HS-5 (cell line): ENCODE results near the gene FXYD5.
"Not testable (repeated sequence)": the region's sequence is repeated elsewhere in the genome, so short reads cannot be mapped to it uniquely, and the experiment has no call there.

Experiments
- DNase-seq: peaks from one replicate; pipeline ENCODE4 v3.0.0-alpha.2; 2012; ENCODE audit warnings: low read depth

FXYD5 gene

DNA sequence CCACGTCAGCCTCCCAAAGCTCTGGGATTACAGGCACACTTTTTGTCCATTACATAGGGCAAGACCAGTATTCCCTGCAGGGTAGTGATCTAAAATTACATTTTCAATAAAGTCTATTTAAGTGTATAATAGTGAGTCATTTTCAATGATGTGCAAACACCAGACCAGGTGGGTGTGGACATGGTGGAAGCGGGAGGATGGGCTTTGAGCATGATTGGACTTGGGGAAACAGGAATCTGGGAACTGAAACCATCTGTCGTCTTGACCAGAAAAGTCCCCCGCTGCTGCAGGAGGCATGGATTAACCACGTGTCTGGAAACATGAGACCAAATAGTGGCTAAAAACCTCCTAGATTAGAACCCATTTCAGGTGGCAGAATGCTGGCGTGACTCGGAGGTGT lies 34.0 kb upstream of the FXYD5 start:
- DNase-seq = peak; percentile 55

DNA sequence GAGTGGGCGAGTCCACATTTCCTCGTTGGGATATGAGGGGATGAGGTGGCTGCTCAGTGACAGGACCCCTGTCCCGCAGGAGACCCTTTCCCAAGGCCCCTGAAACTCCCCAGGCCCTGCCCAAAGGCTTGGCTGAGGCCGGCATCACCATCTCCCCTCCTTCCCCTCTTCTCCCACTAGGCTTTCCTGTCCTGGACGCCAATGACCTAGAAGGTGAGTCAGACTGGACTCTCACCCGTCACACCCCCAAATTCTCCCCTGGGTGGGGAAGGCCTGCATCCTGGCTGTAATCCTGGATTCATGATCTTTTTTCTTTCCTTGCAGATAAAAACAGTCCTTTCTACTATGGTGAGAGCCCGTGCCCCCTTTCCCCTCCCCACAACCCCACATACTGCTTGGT lies 33.6 kb upstream of the FXYD5 start:
- DNase-seq = no peak

DNA sequence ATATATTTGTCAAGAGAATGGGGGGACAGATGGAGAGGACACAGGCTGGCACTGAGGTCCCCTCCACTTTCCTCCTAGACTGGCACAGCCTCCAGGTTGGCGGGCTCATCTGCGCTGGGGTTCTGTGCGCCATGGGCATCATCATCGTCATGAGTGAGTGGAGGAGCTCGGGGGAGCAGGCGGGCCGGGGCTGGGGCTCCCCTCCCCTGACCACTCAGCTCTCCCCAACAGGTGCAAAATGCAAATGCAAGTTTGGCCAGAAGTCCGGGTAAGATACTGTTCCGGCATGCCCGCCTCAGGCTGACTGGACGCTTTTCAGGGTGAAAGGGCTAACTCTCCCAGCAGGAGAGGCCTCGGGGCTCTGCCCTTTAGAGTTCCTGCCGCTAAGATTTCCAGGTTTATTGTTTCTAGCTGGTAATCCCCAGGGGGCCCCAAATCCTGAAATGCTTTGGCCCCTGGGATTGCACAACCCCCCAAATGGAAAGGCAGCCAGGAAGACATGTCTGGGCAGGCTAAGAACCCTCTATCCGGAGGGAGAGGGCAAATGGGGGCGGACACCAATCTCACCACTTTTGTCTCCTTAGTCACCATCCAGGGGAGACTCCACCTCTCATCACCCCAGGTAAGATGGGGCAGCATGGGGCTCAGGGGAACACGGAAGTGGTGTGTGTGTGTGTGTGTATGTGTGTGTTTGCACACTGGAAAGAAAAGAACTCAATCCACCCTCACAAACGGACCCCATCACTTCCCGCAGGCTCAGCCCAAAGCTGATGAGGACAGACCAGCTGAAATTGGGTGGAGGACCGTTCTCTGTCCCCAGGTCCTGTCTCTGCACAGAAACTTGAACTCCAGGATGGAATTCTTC lies 31.6 kb upstream of the FXYD5 start:
- no peak for DNase-seq

- DNase-seq = no peak
Measured at GRCh38 chr19:35123573-35123972, 31.0 kb upstream of the FXYD5 start.

DNA sequence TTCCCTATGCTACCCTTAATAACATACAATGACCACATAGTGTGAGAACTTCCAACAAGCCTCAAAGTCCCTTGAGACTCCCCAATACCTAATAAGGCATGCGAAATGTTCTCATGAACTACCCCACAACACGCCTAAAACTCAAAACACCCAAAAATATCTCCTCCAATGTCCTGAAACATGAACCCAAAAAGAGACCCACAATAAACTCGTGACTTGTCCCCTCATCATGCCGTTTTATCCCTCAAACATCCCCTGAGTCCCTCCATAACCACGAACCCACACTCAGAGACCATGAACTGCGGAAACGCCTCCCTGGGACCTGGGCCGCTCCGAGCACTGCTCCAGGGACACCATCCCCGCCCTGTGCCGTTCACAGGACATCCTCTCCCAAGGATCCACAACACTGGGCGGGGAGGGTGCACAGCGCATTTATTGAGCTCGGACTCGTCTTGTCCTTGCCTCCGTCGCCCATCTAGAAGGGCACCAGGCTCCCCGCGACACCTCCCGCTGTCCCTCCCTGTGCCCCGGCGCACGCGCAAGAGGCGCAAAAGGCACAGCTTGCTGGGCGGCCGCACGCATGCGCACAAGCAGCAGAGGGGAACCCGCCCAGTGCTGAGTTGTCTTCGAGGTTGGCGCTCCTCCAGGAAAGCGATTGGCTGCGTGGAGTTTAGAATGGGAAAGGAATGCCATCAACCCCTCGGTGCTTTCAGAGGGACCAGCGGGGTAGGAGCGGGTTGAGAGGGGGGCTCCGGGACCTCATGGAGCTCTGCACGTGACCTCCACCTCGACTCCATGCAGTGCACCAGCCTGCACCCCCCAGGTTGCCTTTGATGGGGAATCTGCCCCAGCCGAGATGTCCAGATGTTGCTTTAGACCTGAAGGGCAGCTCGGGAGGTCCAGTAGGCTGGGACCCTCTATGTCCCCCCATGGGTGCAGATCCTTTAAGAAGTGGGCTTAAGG lies 30.2 kb upstream of the FXYD5 start:
- peak; percentile 70 for DNase-seq

DNA sequence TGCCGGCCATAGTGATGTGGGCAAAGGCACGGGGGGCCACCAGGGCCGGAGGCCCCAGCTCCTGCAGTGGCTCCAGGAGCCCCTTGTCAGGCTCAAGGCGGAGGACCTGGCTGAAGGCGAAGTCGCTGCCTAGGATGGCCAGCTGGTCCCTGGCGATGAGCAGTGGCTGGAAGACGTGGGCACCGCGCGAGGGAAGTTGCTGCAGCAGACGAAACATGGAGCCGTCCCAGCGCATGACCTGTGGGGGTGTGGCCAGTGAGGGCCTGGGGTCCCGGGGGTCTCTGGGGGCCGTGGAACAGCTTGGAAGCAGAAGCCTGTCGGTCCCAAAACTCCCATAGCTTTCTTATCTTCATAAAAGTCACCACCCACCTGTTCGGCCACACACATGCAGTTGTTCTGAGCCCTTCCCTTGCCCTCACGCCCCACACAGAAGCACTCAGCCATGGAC lies 29.2 kb upstream of the FXYD5 start:
- no peak for DNase-seq

- no peak for DNase-seq
Measured at GRCh38 chr19:35125749-35126623, 28.5 kb upstream of the FXYD5 start.

- no peak for DNase-seq
Measured at GRCh38 chr19:35126624-35126959, 27.9 kb upstream of the FXYD5 start.

GRCh38 chr19:35127871-35128270 lies 26.7 kb upstream of the FXYD5 start:
- no peak for DNase-seq

DNA sequence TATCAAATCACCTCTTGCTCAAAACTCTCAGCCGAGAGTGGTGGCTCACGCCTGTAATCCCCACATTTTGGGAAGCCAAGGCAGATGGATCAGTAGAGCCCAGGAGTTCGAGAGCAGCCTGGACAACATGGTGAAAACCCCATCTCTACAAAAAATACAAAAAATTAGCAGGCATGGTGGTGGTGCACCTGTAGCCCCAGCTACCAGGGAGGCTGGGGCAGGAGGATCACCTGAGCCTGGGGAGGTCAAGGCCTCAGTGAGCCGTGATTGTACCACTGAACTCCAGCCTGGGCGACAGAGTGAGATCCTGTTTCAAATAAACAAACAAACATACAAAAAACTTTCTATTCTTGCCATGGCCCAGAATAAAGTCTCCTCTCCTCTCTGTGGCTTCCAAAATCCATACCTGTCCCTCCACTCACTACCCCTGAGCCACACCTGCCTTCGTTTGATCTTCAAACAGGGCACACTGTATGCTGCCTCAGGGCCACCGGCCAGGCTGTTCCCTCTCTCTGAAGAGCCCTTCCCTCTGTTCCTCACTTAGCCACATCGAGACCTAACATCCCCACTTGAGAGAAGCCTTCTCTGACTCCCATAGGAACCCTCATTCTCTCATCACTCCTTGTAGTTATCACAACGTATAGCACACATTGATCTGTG lies 26.0 kb upstream of the FXYD5 start:
- DNase-seq = no peak

DNA sequence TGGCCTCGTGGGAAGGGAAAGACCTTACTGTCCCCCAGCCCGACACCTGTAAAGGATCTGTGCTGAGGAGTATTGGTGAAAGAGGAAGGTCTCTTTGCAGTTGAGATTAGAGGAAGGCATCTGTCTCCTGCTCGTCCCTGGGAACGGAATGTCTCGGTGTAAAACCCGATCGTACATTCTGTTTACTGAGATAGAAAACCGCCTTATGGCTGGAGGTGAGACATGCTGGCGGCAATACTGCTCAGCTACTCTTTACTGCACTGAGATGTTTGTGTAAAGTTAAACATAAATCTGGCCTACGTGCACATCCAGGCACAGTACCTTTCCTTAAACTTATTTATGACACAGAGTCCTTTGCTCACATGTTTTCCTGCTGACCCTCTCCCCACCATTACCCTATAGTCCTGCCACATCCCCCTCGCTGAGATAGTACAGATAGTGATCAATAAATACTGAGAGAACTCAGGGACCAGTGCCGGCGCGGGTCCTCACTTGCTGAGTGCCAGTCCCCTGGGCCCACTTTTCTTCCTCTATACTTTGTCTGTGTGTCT lies 24.7 kb upstream of the FXYD5 start:
- not testable (repeated sequence) for DNase-seq

- DNase-seq = no peak
Measured at GRCh38 chr19:35130761-35131720, 23.5 kb upstream of the FXYD5 start.

DNA sequence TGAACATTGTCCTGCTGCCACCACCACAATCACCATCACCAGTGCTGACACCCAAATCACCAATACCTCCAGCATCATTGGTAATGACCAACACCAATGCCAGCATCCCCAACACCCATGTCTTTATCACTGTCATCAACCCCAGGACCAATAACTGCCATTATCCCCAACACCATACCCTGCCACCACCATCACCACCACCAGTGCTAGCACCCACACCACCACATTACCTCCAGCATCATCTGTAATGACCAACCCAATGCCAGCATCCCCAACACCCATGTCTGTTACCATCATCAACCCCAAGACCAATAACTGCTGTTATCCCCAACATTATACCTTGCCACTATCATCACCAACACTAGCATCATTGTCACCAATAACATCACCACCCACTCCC lies 22.3 kb upstream of the FXYD5 start:
- no peak for DNase-seq

DNA sequence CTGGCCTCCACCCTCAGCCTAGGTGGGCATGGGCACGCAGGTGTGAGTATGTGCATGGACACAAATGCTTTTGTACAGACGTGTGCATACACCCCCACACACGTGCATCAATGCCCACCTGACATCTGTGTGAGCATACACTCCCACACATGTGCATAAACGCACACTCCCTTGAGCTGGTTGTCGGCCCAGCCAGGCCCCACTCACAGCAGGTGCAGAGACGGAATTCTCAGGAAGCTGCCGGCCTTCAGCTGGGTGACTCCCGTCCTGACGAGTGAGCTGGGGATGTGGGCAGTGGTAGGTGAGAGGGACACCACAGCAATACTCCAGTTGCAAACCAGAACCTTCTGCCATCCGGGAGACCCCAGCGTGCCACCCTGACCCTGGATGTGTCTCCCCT lies 20.7 kb upstream of the FXYD5 start:
- DNase-seq = no peak

DNA sequence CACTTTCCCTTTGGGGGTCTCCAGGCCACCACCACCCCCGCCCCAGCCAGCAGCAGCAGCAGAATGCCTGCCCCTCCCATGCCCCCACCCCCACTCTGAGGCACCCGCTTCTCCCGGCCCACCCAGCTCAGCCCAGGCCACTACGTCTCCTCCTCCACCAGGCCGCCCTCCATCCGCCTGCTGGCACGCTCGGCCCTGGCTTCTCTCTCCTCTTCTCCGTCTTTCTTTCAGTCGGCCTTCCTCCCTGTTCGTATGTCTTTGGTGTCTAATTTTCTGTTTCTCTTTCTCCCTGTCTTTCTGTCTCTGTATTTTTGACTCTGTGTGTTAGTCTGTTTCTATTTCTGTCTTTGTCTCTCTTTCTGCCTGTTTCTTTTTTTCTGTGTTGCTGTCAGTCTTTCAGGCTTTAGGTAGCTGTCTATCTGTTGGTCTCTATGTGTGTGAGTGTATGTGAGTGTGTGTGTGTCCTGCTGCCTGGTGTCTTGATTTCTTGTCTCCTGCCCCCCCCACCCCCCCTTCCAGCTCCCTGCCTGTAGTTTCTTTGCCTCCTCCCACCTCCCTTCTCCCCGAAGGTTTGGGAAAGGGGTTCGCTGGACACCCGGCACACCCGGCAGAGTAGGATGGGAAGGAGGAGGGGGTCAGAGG lies 19.8 kb upstream of the FXYD5 start, which contains the start of gene LGI4:
TSS of gene LGI4 (minus strand) at position 459 of the 642 bp plus-strand sequence. CDS start at position 80, 379 bp downstream.
- no peak for DNase-seq

- DNase-seq = no peak
Measured at GRCh38 chr19:35135389-35135909, 19.1 kb upstream of the FXYD5 start.

DNA sequence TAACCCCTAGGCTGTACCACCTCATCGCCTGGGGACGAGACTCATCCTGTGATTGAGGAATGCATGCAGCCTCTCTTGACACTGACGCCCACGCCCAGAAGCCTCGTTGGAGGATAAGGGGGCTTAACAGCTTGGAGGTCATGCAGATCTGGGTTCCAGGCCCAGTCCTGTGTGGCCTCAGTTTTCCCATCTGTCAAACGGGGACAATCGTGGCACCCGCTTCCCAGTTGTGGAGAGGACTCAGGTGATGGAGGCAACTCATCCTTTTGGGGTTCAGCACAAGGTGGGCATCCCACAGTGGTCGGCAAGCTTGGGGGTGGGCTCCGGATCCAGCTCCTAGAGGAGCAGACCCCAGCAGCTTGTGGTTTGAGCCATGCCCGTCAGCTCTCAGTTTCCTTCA lies 18.3 kb upstream of the FXYD5 start:
- DNase-seq = no peak

DNA sequence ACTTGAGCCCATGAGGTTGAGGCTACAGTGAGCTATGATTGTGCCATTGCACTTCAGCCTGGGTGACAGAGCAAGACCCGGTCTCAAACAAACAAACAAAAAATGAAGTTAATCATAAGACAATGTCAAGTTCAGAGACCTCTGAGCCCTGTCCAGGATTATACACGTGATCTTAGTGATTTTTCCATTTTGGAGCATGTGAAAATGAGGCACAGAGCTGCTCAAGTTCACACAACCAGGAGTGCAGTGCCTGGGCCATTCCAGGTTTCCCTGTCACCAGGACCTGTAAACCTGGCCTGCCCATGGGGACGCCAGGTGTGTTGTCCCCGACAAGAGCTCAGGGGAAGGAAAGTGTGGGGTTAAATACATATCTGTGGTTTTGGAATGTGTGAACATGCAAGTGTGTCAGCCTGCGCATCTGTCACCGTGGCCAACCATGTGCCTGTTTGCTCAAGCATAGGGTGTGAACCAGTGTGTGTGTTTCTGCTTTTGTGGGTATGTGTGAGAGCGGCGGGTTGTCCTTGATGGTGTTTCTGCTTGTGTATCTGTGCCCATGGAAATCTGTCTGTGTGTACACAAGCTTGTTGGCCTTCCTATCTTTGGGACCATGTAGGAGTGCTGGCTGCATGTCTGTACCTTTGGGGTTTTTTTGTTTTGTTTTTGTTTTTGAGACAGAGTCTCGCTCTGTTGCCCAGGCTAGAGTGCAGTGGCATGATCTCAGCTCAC lies 17.4 kb upstream of the FXYD5 start:
- DNase-seq = no peak
